WI38 (cell line): Measurements from ENCODE around the gene CERCAM.

Source experiments
- H3K4me3 ChIP-seq: 2 replicates; pipeline ENCODE4 v1.5.1; 2011; ENCODE audit warnings: low read depth, mild to moderate bottlenecking, control low read depth, low read length
- CTCF ChIP-seq: IDR thresholded peaks from 2 replicates; pipeline ENCODE4 v1.5.1; 2012; ENCODE audit warnings: low read depth, mild to moderate bottlenecking, control low read depth, low read length

Gene CERCAM

GRCh38 chr9:128414461-128414860, 6.2 kb upstream of the CERCAM start:
- no peak for TF ChIP-seq CTCF
- no peak overlapping the region for H3K4me3 ChIP-seq

- H3K4me3 ChIP-seq: no peak overlapping the region
- no peak for TF ChIP-seq CTCF
These were observed 5.4 kb upstream of the CERCAM start for GRCh38 chr9:128415281-128415680.

GRCh38 chr9:128416014-128416413, 4.6 kb upstream of the CERCAM start:
- TF ChIP-seq CTCF: no peak

GRCh38 chr9:128416432-128417019, 4.1 kb upstream of the CERCAM start:
- H3K4me3 ChIP-seq: no peak overlapping the region
- TF ChIP-seq CTCF: no peak

More at GRCh38 chr9:128416014-128416413, 4.6 kb upstream of the CERCAM start:
- no peak overlapping the region for H3K4me3 ChIP-seq

- no peak for TF ChIP-seq CTCF
- no peak overlapping the region; the same call in 1 of the 2 replicates for H3K4me3 ChIP-seq
These were observed 1.4 kb upstream of the CERCAM start for GRCh38 chr9:128419061-128419925.

- peak; percentile 90 for TF ChIP-seq CTCF
- H3K4me3 ChIP-seq: peak overlapping the region; percentile 81
These were observed 502 bp upstream of the CERCAM start for GRCh38 chr9:128420060-128420650.
